GM12891 (cell line): ENCODE results near the gene RSPH3.

Experiments
- POLR2A ChIP-seq: IDR thresholded peaks from 2 replicates; pipeline ENCODE4 v1.6.1; 2011; ENCODE audit warnings: low read depth, low read length, control low read depth
- POLR2AphosphoS5 ChIP-seq: IDR thresholded peaks from 2 replicates; pipeline ENCODE4 v1.6.1; 2011; ENCODE audit warnings: low read depth, low read length, control low read depth
- TAF1 ChIP-seq: IDR thresholded peaks from 2 replicates; pipeline ENCODE4 v1.6.1; 2011; ENCODE audit warnings: low read depth, low read length, control low read depth

DNA sequence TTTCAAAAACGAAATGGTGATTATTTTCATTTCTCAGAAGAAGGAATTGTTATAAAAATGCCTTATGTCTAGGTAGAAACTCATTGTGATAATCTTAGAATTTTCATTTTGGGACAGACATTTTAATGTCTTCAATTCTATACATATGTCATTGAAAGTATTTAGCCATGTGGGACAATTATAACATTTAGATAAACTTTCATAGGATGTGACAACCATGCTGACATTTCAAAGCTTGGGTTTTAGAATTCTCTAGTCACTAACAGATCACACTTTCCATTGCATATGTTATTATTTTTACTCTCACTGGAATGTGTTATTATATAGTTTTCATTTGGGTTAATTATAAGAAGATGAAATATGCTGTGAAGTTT, 39.9 kb upstream of the RSPH3 start:
- TF ChIP-seq POLR2A = no peak
- no peak for TF ChIP-seq TAF1
- TF ChIP-seq POLR2AphosphoS5 = no peak
